H4 (cell line): ENCODE measurements around the gene CRB3. TPM values are rescaled to one million over a fixed set of nuclear protein-coding genes. Genes with fewer than 3 reads are reported as not detected.

Experiments used
- total RNA-seq: library from RNA; depleted of rRNA; stranded (reverse); fragments of >200 nt; shearing (Covaris generic); gene quantifications from 2 replicates; pipeline ENCODE4 v1.2.3, GENCODE V29; 2014; rRNA removed

The CRB3 gene
- total RNA-seq, 1 experiment from 2014 or later = not detected

Other genes starting within 250 kb of the CRB3 start
- gene MLLT1, start 184.3 kb upstream of the CRB3 start, total RNA-seq = 8.1 and 9.6 TPM in 2 replicates
- not detected in 2 replicates for gene ACER1, start 130.7 kb upstream of the CRB3 start, total RNA-seq
- gene CLPP, start 102.7 kb upstream of the CRB3 start, total RNA-seq = 76.4 and 122 TPM in 2 replicates
- 28.1 and 30.8 TPM in 2 replicates for gene ALKBH7, start 91.5 kb upstream of the CRB3 start, total RNA-seq
- 0.55 and 0.77 TPM in 2 replicates for gene PSPN, start 88.3 kb upstream of the CRB3 start, total RNA-seq
- gene GTF2F1, start 71.1 kb upstream of the CRB3 start, total RNA-seq = 41.1 and 48.4 TPM in 2 replicates
- 48.5 and 54.7 TPM in 2 replicates for gene KHSRP, start 39.5 kb upstream of the CRB3 start, total RNA-seq
- not detected in 2 replicates for gene SLC25A41, start 30.5 kb upstream of the CRB3 start, total RNA-seq
- gene SLC25A23, start 4.5 kb upstream of the CRB3 start, total RNA-seq = 16.1 and 16.6 TPM in 2 replicates
- gene DENND1C, start 17.5 kb downstream of the CRB3 start, total RNA-seq = 0.19 TPM in 1 of 2 replicates, not detected in the other
- gene TUBB4A, start 38.0 kb downstream of the CRB3 start, total RNA-seq = 0.87 and 9.2 TPM in 2 replicates
- 17.8 and 18.6 TPM in 2 replicates for gene TNFSF9, start 66.8 kb downstream of the CRB3 start, total RNA-seq
- 0.12 TPM in 1 of 2 replicates, not detected in the other for gene CD70, start 126.9 kb downstream of the CRB3 start, total RNA-seq
- 0.04 TPM in 1 of 2 replicates, not detected in the other for gene TNFSF14, start 205.9 kb downstream of the CRB3 start, total RNA-seq